GM21717 (cell line): ENCODE results near the gene NR2C2.
A peak's percentile ranks its signal among the peaks of the same experiment; 100 is the strongest.

Experiments
- ATAC-seq: cut with Tn5 transposase; IDR thresholded peaks from one replicate; pipeline ENCODE4 v1.9.1; 2021; ENCODE audit warnings: mild to moderate bottlenecking, moderate library complexity; ENCODE audit not compliant: unreplicated experiment

The NR2C2 gene

DNA sequence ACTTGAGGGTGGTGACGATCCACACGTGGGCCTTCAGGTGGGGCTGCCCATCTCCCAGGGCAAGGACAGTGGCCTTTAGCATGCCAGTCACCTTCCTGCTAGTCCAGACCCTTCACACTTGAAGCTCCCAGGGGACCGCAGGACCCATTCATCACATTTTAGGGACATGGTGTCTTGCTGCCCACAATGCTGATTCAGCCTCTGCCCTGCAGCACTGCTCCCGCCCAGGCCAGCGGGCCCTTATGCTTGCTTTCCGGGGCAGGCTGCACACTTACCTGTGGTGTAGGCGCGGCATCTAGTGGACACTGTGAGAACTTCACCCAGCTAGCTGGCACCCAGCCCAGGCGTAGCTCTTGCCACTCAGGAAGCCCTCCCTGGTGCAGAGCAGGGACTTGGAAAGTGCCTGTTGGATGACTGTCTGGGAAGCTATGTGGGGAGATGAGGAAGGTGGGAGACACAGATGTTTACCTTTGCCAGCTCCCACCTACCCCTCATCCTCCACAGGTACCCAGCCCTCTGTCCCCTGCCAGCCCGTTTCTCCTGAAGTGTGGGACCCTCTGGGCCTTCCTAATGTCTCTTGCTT, 26.3 kb upstream of the NR2C2 start:
- ATAC-seq = no peak

- ATAC-seq = no peak
Observed at GRCh38 chr3:14921811-14922705, 25.3 kb upstream of the NR2C2 start.

DNA sequence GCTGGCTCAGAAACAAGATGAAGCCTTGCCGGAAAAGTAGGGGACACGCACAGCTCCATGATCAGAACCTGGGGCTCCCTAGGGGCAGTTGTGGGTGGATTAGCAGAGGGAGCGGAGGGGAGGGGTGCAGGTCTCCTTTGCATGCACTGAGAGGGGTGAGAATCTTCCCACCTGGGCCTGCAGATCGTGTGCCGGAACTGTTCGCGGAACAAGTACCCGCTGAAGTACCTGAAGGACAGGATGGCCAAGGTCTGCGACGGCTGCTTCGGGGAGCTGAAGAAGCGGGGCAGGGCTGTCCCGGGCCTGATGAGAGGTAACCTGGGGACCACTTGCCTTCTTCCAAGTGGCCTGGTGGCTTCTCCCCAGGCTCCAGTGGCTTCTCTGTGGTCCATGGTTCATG, 24.5 kb upstream of the NR2C2 start:
- no peak for ATAC-seq

GRCh38 chr3:14923476-14923875, 23.9 kb upstream of the NR2C2 start:
- no peak for ATAC-seq

GRCh38 chr3:14925729-14926591, 21.4 kb upstream of the NR2C2 start:
- no peak for ATAC-seq

DNA sequence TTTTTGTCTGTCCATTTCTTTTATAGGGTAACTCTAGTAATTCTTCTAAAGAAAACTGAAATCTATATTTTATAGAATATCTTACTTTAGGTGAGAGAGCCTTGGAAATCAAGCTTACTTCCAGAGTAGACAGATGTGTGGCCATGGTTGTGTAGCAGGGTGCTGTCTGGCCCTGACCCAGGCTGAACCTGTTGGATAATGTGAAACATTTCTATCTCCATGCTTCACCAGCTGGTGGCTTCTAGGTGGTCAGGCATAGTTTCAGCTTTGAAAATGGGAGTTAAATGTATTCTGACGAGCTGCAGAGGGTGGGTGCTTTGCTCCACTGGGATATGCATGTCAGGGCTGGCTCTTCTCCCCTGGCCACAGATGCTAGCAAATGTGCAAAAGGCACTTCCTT, 20.8 kb upstream of the NR2C2 start:
- no peak for ATAC-seq

DNA sequence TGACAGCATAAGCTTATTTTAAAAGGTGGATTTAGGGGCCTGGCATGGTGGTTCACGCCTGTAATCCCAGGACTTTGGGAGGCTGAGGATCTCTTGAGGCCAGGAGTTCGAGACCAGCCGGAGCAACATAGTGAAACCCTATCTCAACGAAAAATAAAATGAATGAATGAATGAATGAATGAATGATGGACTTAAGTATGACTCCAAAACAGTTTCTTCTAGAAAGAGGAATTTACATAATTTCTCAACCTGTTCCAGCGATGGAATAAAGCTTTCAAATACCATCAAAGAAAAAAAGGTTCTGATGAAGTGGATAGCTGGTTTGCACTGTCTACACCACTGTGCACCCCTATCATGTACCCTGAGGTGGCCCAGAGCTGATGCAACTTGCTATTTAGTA, 20.1 kb upstream of the NR2C2 start:
- ATAC-seq = no peak

- ATAC-seq = no peak
Observed at GRCh38 chr3:14929310-14930074, 17.9 kb upstream of the NR2C2 start.

DNA sequence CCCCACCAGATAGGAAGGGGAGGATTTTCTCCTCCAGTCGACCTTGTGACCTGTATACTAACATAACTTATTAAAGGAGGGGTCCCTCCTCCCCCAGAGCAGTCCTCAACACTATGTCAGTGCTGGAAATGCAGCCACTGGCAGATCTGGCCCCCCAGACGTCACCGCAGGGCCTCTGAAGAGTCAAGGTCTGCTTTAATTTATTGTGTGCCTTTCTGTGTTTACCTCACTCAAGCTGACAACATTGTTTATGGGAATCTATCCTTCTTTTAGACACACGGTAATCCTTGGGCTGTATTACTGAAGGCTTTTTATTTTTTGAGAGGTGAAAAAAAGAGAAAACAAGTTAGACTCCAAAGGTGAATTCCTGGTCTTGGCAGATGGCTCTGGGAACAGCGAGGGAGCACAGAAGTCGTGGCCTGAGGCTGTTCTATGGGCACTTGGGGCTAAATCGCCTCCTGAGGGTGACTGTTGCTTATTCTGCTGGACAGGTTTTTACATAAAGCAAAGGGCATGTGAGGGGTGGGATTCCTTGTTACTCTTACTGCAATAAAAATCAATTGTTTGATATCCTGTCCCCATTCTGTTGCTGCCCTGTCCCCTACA, 13.5 kb upstream of the NR2C2 start:
- ATAC-seq = no peak

DNA sequence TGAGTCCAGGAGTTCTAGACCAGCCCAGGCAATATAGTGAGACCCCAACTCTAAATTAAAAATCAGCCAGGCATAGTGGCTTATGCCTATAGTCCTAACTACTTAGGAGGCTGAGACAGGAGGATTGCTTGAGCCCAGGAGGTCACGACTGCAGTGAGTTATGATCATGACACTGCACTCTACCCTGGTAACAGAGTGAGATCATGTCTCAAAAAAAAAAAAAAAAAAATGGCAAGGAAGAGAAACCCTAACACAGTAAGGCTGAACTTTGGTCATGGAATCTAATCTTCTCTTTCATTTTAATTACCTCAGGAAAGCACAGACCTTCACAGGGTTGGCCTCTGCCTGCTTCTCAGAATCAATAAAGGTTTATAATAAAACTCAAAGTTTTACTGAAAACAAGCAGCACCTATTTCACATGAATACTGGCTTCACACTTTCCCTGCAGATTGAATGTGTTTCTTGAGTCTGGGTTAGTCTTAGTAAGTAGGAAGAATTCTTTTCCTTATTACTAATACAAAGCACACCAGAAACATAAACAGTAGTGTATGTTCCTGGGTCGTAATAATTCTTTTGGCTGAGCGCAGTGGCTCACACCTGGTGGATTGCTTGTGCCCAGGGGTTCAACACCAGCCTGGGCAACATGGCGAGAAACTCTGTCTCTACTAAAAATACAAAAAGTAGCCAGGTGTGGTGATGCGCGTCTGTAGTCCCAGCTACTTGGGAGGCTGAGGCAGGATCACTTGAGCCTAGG, 11.6 kb upstream of the NR2C2 start:
- ATAC-seq = no peak

- no peak for ATAC-seq
Observed at GRCh38 chr3:14938954-14939353, 8.4 kb upstream of the NR2C2 start.

GRCh38 chr3:14941871-14942270, 5.5 kb upstream of the NR2C2 start:
- no peak for ATAC-seq

- no peak for ATAC-seq
Observed at GRCh38 chr3:14943042-14943441, 4.3 kb upstream of the NR2C2 start.

DNA sequence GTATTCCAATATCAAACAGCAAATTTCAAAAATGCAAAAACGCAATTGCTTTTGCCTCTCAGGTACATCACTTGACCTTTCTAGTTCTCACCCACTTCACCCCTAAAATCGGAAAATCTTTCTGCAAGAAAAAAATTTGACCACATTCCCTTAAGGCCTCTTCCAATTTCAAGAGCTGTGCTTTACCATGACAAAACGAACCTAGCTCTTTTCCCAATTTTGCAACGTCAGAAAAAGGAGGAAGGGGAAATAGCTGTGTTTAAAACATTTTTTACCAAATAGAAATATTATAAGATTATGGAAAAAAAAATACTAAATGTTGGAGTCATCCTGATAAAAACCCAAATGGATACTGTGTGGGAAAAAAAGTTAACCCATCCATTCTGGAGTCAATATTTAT, 1.1 kb upstream of the NR2C2 start:
- no peak for ATAC-seq

- ATAC-seq = no peak
Observed at GRCh38 chr3:14946739-14947099, 664 bp upstream of the NR2C2 start.

- ATAC-seq = peak; percentile 89
Observed at GRCh38 chr3:14947886-14948608, 664 bp downstream of the NR2C2 start.

DNA sequence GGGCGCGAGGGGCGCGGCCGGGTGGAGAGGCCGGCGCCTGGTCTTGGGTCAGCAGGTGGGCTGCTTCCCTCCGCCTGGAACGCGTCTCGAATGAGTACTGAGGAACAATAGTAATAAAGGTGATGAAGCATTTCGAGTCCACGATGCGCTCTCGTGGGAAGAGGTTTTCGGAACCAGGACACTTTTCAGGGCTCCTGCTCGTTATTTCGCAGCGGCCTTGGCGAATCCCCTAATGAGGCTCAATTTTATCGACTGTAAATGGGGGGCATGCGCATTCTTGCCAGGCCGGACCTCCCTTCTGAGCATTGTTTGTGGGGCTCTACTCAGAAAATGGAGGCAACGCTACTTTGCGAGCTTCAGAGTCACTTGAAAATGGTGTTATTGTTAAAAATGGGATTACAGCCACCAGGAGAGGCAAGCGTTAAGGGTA, 1.2 kb downstream of the NR2C2 start:
- no peak for ATAC-seq

DNA sequence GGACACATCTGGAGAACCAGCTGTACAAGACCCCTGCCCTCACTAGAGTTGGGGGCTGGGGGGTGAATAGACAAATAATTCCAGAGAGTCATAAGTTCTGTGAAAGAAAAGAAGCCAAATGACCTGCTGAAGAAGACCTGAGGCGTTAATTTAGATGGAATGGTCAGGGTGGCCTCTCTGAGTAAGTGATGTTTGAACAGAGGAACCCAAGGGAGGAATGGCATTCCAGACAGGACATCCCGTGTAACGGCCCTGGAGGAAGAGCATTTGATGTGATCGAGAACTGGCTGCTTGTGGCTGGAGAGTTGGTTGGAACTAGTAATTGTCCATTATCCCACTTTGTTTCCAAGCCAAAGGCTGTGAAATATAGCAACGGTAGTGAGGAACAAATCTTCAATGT, 1.7 kb downstream of the NR2C2 start:
- ATAC-seq = no peak

DNA sequence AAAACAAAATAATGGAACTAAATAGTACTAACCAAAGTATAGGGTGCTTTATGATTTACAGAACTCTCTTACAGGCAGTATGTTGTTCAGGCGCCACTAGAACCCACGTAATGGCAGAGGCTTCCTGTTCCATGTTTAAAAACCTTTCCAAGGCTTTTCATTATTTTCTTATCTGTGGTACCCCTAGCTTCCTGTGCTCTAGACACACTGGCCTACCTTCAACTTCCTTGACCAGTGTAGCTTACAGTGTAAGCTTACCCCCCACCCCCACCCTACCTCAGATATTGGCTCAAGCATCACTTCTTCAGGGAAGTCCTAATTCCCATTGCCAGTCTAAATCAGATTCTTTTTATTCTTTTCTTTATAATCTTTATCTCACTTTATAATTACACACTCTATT, 2.9 kb downstream of the NR2C2 start:
- no peak for ATAC-seq
